GM21515 (cell line): Measurements from ENCODE around the gene HMCN2.
"Not testable (repeated sequence)": the region's sequence is repeated elsewhere in the genome, so short reads cannot be mapped to it uniquely, and the experiment has no call there.

Experiments
- ATAC-seq: cut with Tn5 transposase; IDR thresholded peaks from one replicate; pipeline ENCODE4 v1.9.1; 2021; ENCODE audit not compliant: unreplicated experiment

The HMCN2 gene

DNA sequence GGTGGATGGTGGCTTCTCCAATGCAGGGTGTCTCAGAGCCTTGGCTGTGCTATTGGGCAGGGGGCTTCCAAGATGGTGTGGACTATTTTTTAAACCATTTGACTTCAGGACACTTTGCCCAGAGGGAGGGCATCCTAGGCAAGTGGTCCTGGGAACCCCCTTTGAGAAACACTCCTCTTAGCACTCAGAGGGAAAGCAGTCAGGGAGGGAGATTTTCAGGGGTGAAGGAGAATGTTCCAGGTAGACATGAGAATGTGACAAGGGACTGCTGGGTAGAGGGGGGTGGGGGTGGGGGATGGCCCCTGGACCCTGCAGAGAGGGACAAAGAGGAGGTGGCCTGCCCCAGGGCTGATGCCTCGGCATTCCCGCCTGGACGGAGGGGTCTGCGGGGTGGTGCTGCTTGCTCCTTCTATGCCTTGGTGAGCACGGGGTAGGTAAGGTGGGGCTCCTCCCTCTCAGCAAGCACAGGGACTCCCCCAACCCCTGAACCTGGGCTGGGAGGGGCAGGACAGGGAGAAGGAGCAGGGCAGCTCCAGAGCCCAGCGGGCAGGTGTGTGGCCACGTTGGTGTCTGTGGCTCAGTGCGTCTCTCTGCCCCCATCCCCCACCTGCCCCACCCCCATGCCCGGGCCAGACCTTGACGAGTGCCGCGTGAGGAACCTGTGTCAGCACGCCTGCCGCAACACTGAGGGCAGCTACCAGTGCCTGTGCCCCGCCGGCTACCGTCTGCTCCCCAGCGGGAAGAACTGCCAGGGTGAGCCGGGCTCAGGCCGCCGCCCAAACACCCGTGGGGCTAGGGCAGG is 165.4 kb downstream of the HMCN2 start:
- ATAC-seq: no peak

DNA sequence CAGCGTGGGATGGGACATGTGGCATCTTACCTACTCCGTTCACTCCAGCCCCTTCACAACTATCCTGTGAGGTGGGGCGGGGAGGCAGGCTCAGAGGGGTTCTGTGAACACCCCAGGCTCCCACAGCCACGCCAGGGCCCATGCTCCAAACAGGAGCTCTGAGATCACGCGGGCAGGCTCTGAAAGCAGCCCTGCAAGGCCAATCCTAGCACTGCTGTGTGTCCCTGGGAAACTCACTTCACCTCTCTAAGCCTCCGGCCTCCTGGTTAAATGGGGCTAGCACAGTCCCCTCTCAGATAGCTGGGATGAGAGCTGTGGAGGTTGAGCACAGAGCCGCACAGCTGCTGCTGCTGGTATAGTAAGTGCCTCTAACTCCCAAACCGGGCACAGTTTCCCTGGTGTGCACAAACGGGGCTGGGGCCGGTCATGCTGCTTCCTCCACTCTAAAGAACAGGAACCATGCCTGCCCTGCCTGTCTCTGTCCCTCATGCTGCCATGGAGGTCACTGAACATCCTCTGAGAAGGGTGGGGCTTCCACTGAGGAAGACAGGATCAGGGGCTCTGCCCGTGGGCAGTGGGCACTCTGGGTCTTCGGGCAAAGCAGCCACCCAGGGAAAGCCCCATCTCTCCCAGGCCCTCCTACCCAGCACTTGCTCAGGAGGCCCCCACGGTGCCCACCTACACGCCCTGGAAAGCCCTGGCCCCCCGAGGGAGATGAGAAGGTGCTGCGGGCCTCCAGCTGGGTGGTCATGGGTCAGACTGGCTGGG is 166.2 kb downstream of the HMCN2 start:
- ATAC-seq: no peak

DNA sequence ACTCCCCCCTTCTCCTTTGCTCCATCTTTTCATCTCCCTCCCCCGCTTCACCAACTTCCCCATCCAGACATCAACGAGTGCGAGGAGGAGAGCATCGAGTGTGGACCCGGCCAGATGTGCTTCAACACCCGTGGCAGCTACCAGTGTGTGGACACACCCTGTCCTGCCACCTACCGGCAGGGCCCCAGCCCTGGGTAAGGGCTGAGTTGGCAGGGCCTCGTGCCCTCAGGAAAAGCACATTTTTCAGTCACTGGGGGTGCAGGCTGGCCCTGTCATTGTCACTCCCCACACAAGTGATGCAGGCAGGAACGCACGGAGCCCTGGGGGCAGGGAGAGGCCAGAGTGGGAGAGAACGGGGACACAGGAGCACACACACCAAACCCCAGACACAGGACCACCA is 166.8 kb downstream of the HMCN2 start:
- no peak for ATAC-seq

DNA sequence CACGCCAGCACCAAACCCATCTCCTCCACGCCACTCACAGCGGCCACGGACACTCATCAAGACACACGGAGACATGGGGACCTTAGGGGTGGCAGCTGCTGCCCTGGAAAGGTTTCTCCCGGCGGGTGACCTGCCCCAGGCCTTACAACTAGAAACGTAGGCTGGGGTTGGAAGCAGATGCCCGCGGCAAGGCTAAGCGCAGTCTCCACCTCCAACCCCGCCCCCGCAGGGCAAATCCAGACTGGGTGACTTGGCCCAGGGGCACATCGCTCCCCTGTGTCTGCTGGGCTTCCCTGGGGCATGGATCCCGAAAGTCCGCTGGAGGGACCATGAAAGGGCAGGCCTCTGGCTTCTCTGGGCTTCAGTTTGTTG is 167.2 kb downstream of the HMCN2 start:
- ATAC-seq: no peak

DNA sequence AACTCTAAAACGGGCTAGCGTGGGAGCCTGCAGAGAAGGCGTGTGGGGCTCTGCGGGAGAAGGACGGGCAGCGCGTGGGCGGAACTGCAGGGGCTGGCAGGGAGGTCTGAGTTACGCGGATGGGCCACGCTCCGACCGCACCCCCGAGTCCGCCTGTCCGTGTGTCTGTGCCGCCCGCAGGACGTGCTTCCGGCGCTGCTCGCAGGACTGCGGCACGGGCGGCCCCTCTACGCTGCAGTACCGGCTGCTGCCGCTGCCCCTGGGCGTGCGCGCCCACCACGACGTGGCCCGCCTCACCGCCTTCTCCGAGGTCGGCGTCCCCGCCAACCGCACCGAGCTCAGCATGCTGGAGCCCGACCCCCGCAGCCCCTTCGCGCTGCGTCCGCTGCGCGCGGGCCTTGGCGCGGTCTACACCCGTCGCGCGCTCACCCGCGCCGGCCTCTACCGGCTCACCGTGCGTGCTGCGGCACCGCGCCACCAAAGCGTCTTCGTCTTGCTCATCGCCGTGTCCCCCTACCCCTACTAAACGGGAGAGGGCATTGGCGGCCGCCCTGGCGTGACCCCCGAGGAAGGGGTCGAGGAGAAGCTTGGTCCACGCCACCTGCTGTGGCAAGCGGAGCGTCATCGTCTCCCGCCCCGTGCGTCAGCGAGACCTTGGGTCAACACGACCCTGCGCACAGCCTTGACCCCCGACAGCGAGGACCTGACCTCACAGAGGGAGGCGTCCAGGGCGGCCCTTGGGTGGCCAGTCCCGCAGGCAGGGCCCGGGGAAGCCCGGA is 167.8 kb downstream of the HMCN2 start:
- no peak for ATAC-seq

DNA sequence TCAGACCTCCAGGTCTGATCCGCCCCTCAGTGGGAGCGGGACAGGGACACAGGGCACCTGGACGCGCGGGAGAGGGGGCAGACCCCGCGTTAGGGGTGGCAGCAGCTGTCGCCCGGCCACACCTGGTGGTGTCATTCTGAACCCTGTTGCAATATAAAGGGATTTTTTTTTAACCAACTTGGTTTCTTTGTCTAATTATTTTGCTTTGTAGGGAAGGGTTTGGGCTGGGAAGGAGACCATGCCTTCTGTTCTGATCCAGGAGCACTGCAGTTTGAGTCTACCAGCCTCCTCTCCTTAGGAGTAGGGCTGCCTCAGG is 168.3 kb downstream of the HMCN2 start:
- ATAC-seq: no peak

DNA sequence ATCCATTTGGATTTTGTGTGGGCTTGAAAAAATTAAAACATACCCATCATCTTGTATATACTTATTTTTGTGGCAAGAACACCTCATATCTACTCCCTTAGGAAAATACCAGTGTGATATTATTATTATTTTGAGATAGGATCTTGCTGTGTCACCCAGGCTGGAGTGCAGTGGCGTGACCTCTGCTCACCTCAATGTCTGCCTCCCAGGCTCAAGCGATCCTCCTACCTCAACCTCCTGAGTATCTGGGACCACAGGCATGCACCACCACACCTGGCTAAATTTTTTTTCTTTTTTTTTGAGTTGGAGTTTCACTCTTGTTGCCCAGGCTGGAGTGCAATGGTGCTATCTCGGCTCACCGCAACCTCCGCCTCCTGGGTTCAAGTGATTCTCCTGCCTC is 169.1 kb downstream of the HMCN2 start:
- ATAC-seq: not testable (repeated sequence)

DNA sequence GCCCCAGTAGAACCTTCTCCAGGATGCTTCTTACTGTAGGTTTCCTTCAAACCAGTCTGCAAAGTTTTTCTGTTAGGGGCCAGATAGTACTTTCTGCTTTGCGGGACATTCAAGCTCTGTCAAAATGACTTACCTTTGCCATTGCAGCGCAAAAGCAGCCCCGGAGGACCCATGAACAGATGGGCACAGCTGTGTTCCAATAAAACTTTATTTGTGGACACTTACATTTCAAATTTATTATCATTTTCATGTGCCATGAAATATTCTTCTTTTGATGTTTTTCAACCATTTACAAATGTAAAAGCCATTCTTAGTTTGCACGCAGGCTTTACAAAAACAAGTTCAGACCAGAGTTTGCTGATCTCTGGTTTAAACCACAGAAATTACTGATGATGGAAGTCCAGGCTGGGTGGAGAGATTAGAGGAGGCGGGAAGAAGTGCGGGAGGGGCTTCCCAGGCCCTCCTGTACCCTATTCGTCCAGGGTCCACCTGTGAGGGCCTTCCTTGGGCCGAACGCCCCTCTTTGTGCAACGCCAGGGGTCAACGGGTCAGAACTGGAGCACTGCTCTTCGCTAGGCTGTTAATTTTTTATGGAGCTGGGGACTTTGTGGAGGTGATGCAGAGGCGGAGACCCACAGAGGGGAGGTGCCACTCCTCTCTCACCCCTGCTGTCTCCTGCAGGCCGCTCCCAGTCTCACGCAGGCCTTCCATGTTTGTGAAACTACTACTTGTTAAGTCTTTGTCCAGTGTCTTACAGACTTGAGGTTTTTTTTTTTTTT is 171.6 kb downstream of the HMCN2 start:
- no peak for ATAC-seq

DNA sequence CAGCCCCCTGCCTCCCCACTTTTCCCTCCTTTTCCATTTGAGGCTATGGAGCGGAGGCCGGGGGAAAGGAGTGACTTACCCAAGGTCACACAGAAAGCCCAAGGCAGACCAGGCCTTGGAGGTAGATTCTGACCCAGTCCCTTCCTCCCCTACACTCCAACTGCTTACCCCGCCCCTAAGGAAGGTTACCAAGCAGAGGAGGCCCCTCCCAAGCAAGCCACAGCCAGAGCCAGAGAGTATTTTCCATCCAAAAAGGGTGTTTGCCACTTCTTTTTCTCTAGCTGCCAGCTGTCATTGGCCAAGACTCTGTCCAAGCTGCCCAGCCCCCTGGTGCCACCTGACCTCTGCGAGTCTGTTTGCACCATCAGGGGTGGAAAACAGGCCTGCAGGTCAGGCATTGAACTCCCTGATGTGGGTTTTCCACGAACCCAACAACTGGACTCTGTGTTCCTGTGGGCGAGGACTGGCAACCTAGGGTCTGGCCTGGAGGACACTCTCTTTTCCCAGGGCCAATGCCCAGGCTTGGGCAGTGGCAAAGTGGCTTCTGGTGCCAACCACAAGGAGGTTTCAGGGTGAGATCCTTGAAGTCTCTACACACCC is 172.9 kb downstream of the HMCN2 start:
- ATAC-seq: no peak

DNA sequence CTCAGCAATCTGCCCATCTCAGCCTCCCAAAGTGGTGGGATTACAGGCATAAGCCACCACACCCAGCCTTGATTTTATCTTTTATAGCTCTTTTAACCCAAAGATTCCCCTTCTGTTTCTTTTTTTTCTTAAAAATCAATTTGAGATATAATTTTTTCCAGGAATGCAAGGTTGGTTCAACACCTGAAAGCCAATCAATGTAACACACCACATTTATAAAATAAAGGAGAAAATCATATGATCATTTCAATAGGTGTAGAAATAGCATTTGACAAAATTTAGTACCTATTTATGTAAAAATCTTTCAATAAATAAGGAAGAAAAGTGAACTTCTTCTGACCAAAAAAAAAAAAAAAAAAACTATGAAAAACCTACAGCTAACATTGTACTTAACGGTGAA is 175.5 kb downstream of the HMCN2 start:
- ATAC-seq: no peak

DNA sequence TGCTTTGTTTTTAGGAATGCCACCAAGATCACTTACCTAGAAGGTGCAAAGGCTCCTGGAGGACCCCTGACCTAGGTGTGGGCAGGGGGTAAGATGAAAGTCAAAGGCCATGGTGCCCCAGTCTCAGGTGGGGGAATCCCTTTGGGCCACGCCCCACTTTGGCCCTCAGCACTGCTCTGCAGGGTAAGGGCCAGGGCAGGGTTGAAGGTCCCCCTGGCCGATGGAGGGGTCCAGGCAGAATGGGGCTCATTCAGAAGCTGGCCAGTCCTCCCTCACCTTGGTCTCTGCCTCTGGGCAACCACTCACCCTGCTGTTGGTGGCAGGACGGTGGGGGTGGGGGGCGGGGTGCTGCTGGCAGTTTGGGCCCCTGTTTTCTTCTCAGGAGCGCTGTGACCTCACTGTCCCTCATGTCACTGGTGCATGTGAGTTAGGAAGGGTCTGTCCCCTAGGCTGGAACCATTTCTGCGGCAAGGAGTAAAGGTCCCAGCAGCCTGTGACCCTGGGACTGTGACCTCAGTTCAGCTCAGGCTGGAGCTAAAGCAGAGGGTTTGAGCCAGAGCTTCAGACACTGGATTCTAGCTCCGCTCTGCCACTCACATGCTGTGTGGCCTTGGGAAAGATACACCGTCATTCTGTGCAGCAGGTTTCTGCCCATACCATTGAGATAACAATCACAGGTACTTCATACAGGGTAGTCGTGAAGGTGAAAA is 177.3 kb downstream of the HMCN2 start:
- no peak for ATAC-seq

DNA sequence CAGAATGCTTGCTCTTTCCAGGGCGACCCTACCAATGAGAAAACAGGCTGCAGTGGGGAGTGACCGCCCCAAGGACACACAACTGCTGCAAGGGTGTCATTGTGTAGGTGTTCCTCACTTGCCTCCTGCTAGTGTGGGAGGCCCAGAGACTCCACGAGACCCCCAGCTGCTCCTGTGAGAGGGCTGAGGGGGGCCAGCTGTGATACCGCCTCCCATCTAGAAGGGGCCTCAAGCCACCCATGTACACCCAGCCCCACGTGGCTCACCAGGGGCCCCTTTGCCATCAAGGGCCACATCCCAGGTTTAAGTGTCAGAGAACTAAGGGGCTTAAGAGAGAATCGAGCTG is 177.9 kb downstream of the HMCN2 start:
- no peak for ATAC-seq

DNA sequence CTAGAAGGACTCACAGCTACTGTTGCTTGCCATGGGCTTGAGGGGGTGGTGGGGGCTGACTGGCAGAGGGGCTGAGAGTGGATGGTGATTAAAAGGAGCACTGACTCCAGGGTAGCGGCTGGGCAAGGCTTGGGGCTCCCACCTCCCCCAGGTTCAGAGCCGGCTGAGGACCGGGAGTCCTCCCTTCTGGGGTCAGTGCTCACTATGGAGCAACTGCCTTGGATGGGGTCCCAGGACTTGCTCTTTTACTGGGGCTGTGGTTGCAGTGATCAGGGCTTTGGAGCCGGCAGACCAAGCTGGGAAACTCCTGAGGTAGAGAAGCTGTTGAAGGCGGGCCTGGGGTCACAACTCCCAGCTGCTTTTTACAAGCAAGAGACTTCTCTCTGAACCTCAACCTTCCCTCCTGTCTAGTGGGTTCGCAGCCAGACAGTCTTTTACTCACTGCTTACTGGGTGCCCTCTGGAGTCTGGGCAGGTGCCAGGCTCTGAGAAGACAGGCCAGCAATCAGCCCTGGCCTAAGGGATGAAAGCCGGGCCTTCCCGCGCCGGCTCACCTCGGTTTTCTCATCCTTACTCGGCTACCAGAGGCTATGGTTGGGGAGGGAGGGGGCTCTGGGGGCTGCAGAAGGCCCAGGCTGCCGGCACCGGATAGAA is 178.4 kb downstream of the HMCN2 start:
- no peak for ATAC-seq

DNA sequence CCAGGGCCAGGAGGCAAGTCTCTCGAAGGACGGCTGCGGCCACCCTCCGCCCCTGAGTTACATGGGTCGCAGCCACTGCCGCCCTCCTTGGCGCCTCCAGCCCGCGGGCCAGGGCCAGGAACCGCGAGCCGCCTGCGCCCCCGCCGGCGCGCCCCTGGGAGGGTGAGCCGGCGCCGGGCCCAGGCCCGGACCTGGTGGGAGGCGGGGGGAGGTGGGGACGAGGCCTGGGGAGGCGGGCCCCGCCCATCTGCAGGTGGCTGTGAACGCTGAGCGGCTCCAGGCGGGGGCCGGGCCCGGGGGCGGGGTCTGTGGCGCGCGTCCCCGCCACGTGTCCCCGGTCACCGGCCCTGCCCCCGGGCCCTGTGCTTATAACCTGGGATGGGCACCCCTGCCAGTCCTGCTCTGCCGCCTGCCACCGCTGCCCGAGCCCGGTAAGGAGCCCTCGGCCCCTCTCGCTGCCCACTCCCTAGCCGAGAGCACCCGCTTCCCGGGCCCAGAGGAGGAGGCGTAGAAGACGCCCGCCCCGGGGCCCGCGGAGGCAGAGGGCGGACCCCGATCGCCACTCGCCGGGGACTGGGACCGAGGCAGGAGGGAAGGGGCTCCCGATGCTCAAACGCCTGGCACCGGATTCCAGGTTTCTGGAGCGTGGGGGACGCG is 179.1 kb downstream of the HMCN2 start, which contains the start of gene ASS1:
ASS1 (plus strand) TSS at position 397 of the 657 bp plus-strand sequence. CDS start 7,268 bp downstream, outside the sequence.
- ATAC-seq: no peak

DNA sequence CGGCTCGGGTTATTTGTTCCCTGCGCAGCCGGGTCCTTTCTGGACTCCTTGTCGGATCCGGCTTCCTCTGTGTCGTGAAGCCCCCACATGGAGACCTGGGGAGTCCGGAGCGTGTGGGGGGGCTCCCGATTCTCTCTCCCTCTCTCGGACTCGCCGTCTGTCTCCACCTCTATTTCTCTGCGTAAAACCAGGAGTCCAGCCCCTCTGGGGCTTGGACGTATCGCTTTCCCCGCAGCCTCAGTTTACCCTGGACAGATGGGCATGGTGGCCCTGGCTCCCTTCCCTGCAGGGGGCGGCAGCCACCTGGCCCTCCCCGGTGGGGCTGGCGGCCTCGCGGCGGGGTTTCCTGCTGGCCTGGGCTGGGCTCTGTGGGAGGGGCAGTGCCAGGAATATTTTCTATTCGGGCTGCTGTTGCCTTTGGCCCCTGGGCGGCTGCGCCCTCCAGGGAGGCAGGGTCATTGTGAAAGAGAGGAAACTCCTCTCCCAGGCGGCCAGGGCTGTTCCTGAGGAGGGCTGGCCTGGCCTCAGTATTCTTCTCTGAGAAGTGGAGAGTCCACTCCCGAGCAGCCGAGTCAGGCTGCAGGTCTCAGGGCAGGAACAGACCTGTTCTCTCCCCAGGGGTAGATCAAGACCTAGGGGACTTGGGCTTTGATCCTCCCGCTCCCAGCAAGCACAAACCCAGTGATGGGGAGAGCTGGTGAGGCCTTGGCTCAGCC is 179.9 kb downstream of the HMCN2 start:
- ATAC-seq: no peak

DNA sequence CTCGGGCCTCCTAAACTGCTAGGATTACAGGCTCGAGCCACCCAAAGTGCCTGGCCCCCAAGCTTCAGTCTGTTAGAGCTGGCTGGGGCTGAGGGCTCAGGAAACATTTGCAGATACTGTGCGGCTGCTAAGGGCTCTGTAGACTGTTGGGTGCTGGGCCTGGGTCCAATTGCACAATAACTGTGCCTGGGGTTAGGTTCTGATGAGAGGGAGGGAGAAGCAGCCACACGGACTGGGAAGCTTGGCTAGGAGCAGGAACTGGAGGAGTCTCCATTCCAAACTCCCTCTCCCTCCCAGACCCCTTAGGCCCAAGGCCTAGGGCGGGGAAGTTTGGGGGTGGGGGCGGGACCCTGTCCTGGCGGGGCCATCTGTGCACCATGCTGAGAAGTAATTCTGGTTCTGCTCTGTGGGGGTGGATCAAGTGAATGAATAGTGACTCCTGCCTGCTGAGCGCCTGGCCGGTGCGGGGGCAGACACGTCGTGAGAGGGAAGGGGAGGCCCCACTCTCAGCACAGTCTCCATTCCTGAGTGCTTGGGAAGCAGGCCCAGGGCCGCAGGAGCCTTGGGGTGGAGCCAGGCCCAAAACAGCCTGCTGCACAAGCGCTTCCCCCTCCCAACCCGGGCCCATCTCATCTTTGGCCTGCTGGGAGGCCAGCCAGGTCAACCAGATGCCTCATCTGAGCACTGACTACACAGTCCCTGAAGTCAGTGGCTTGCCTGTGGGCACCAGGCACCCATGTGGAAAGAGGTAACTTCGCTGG is 180.7 kb downstream of the HMCN2 start:
- ATAC-seq: no peak

DNA sequence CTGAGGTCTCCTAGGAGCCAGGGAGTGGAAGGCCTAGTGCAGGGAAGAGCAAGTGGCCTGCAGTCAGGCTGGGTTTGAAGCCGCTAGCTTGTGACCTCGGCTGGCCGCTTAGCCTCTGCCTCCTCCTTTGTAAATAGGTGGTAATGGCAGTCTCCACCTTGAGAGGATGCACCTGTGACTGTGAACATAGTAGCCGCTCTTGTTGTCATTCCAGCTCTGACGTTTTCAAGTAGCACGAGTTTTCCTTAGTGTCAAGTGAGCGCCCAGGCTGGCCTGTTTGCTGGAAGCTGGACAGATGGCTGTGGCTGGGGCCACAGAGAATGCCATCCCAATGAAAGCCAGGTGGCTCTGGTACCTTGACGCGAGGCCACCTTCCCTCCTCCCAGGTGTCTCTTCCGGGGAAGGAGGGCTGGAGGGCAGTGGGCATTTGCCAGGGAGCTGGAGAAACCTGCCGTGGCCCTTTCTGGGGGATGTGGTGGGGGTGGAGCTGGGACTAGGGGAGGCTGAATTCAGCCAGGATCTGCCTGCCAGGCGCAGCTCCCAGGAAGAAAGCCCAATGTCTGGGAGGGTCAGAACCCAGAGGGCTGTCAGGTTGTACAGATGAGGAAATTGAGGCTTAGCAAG is 181.7 kb downstream of the HMCN2 start:
- ATAC-seq: no peak
